Sigmoid colon (tissue), 7 donors: ENCODE measurements around the gene TM9SF4. TPM values are rescaled to one million over a fixed set of nuclear protein-coding genes. Genes with fewer than 3 reads are reported as not detected.

Experiments used
- DNase-seq: peaks from one replicate; pipeline ENCODE4 v3.0.0-alpha.2; 2019
- H3K27ac ChIP-seq, 4 donors: fragments of 200-600 bp; sonication (generic); one replicate each; pipeline ENCODE4 v1.5.1; 2016 to 2019; ENCODE audit warnings: mild to moderate bottlenecking in 1 of 4
- H3K27me3 ChIP-seq, 3 donors: fragments of 200-600 bp; sonication (generic); one replicate each; pipeline ENCODE4 v1.5.1; 2019; ENCODE audit warnings: mild to moderate bottlenecking in 1 of 3
- H3K36me3 ChIP-seq, 4 donors: fragments of 200-600 bp; sonication (generic); one replicate each; pipeline ENCODE4 v1.5.1; 2016 to 2019
- H3K4me1 ChIP-seq, 4 donors: fragments of 200-600 bp; sonication (generic); one replicate each; pipeline ENCODE4 v1.5.1; 2017 to 2019
- H3K4me3 ChIP-seq, 4 donors: fragments of 200-600 bp; sonication (generic); one replicate each; pipeline ENCODE4 v1.5.1; 2017 to 2019; ENCODE audit warnings: mild to moderate bottlenecking in 2 of 4, moderate library complexity in 1 of 4
- H3K9me3 ChIP-seq, 4 donors: fragments of 200-600 bp in 3 of 4; sonication (generic) in 3 of 4; one replicate each; pipeline versions ENCODE4 v1.5.1 to v1.6.1; 2013 to 2019
- EP300 ChIP-seq, 4 donors: sonication (generic); formaldehyde crosslinking; IDR thresholded peaks; one replicate each; pipeline ENCODE4 v1.6.1; 2017; ENCODE audit warnings: antibody characterized with exemption in 4 of 4
- POLR2A ChIP-seq, 2 donors: fragments of 450-650 bp; IDR thresholded peaks; one replicate each; pipeline ENCODE4 v1.6.1; 2016; ENCODE audit warnings: antibody characterized with exemption in 2 of 2, mild to moderate bottlenecking in 2 of 2, moderate library complexity in 2 of 2
- POLR2AphosphoS5 ChIP-seq, 4 donors: sonication (generic); formaldehyde crosslinking; IDR thresholded peaks; one replicate each; pipeline ENCODE4 v1.6.1; 2017; ENCODE audit warnings: antibody characterized with exemption in 4 of 4
- WGBS, 2 donors: extraction: QIAGEN DNeasy Blood & Tissue Kit; methylation state at CpG; one replicate each; pipeline ENCODE4 v1.1.7; 2013; 5-methylcytosine and 5-hydroxymethylcytosine counted together
- intact Hi-C: fragments of 100-400 bp; cut with DNase I; formaldehyde crosslinking; loops from one replicate; pipeline ENCODE4 v1.15.1; 2023
- polyA plus RNA-seq, 3 donors: library from polyadenylated mRNA; stranded (reverse); fragments of 200-250 nt; gene quantifications; one replicate each; pipeline ENCODE4 v1.2.3, GENCODE V29; 2013
- total RNA-seq, 4 donors: library from RNA; depleted of rRNA; stranded (reverse); fragments of >200 nt; gene quantifications; one replicate each; pipeline ENCODE4 v1.1.0, GENCODE V29; 2016
- TF ChIP-seq, protein P1 (sequence below), 4 experiments: fragments of 450-650 bp in 3 of 4; fragments of 200-600 bp in 1 of 4; IDR thresholded peaks; one replicate each; pipeline ENCODE4 v1.5.1; 2016 to 2019; ENCODE audit warnings: antibody characterized with exemption in 4 of 4, mild to moderate bottlenecking in 3 of 4, moderate library complexity in 2 of 4
- donor health status: healthy with polysubstance abuse.
- donor health status: Bipolar disorder and iron deficiency.
- donor health status: healthy.

The TM9SF4 gene
- total and polyA plus RNA-seq, 7 donors, result 6.6 to 38.3 (median 17.1) TPM

DNA sequence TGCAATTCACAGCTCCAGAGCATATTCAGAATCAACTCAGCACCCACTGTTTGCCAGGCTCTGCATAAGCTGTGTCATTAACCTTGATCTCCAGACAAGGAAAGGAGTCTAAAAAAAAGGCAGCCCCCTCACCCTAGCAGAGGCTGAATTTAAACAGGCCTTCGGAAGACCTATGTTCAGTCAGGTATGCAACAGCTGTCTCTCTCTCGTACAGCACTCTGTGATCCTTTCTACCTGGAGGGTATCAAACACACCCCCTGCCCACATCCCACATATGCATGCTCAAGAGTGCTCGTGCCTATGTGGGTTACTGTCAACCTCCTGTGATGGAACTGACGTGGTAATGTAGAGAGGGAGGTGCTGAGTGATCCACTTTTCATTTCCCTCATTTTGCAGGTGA lies 89.5 kb downstream of the TM9SF4 start:
- no peaks in the 10 kb centered on the region for H3K27me3 ChIP-seq
- H3K4me3 ChIP-seq, result no peak overlapping the region
- peaks cover 0 to 24% (median 8%) of the 10 kb centered on the region in 4 donors for H3K4me1 ChIP-seq
- no peak overlapping the region for H3K27ac ChIP-seq
- intact Hi-C loops, result no loop called here
- TF ChIP-seq EP300 (IDR thresholded peaks at IDR 0.05) (no peak), POLR2A (IDR thresholded peaks at IDR 0.05) (no peak), POLR2AphosphoS5 (IDR thresholded peaks at IDR 0.05) (no peak)
- TF ChIP-seq, protein P1, sequence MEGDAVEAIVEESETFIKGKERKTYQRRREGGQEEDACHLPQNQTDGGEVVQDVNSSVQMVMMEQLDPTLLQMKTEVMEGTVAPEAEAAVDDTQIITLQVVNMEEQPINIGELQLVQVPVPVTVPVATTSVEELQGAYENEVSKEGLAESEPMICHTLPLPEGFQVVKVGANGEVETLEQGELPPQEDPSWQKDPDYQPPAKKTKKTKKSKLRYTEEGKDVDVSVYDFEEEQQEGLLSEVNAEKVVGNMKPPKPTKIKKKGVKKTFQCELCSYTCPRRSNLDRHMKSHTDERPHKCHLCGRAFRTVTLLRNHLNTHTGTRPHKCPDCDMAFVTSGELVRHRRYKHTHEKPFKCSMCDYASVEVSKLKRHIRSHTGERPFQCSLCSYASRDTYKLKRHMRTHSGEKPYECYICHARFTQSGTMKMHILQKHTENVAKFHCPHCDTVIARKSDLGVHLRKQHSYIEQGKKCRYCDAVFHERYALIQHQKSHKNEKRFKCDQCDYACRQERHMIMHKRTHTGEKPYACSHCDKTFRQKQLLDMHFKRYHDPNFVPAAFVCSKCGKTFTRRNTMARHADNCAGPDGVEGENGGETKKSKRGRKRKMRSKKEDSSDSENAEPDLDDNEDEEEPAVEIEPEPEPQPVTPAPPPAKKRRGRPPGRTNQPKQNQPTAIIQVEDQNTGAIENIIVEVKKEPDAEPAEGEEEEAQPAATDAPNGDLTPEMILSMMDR (IDR thresholded peaks at IDR 0.05), result no peak
- no peak for DNase-seq
- H3K36me3 ChIP-seq, result peaks cover 7 to 72% (median 33%) of the 10 kb centered on the region in 4 donors
- WGBS, 2 donors, result 79 to 86% methylated on average over 4 of the region's 4 CpGs
- no peaks in the 10 kb centered on the region for H3K9me3 ChIP-seq

DNA sequence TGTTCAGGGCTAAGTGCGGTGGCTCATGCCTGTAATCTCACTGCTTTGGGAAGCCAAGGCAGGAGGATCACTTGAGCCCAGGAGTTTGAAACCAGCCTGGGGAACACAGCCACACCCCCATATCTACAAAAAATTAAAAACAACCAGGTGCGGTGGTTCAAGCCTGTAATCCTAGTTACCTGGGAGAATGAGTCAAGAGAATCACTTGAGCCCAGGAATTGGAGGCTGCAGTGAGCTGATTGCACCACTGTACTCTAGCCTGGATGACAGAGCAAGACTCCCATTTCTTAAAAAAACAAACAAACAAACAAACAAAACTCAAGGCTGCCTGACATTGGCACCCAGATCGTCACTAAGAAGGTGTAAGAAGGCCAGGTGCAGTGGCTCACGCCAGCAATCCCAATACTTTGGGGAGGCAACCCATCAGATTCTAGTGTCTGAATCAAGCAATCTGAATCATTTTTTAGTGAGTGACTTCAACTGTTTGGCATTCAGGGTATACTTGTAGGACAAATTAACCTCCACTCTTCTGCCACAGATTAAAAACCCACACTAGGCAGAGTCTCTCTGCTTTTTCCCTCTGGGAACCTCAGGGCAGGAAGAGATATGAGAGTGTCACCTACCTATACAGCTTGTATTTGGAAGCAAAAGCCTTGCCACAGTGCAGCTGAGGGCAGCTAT lies 91.9 kb downstream of the TM9SF4 start:
- TF ChIP-seq POLR2A (IDR thresholded peaks at IDR 0.05), result no peak
- TF ChIP-seq POLR2AphosphoS5 (IDR thresholded peaks at IDR 0.05), result no peak
- TF ChIP-seq, protein P1 (IDR thresholded peaks at IDR 0.05), result no peak
- no peak for TF ChIP-seq EP300 (IDR thresholded peaks at IDR 0.05)
- Histone ChIP-seq H3K4me1 (peaks cover 0 to 39% (median 32%) of the 10 kb centered on the region in 4 donors), H3K36me3 (peaks cover 7 to 55% (median 20%) of the 10 kb centered on the region in 4 donors), H3K27me3 (no peaks in the 10 kb centered on the region), H3K9me3 (no peaks in the 10 kb centered on the region), H3K27ac (no peak overlapping the region), H3K4me3 (no peak overlapping the region)
- 86 to 93% methylated on average over 4 of the region's 4 CpGs for WGBS, 2 donors
- no peak for DNase-seq
- intact Hi-C loops, result loop anchor here (10.0 kb wide), 1 partner anchor 163 kb away; no protein-coding TSS in a partner anchor

- Histone ChIP-seq H3K36me3 (peaks cover 5 to 50% (median 15%) of the 10 kb centered on the region in 4 donors), H3K27me3 (no peaks in the 10 kb centered on the region), H3K27ac (no peak overlapping the region), H3K4me1 (peaks cover 0 to 43% (median 37%) of the 10 kb centered on the region in 4 donors), H3K4me3 (no peak overlapping the region), H3K9me3 (no peaks in the 10 kb centered on the region)
- WGBS, 2 donors, result 83 to 84% methylated on average over 8 of the region's 8 CpGs
- intact Hi-C loops, result loop anchor here (10.0 kb wide), 1 partner anchor 163 kb away; no protein-coding TSS in a partner anchor
- DNase-seq, result no peak
- TF ChIP-seq, protein P1 (IDR thresholded peaks at IDR 0.05), result no peak
- TF ChIP-seq POLR2A (IDR thresholded peaks at IDR 0.05) (no peak), EP300 (IDR thresholded peaks at IDR 0.05) (no peak), POLR2AphosphoS5 (IDR thresholded peaks at IDR 0.05) (no peak)
These were observed 92.5 kb downstream of the TM9SF4 start for GRCh38 chr20:32201977-32202363.

DNA sequence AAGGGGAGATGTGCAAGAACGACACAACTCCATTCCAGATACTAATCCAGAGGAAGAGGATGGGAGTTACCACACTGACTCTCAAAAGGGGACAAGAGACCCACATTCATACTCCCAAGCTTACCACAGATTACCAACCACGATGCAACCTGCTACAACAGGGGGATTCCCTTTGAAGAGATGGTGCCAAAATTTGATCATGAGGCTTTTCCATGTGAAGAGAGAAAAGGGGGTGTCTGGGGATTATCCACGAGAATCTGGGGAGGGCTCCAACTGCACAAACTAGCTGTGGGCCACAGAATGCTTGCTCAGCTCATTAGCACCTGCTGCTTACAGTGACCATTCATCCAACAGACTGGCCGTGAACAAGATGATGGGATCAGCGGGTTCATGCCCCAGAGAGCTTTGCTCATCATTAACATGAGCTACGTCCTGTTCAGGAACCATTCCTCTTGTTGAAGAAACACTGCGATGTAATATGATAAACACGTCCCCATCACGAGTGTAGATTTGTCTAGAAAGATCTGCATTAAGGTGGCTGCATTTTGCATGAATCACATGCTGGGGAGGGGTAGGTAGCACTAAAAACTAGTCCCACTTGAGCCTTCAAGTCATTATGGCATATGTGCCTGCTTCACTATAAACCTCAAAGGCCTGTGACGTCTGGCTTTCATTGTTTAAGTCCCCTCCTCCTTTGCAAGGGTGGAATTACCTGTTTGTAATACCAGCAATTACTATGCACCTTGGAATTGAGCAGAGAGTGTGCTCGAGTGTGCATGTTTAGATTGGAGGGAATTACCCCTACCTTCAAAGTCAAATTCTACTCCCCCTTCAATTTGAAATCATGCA lies 94.1 kb downstream of the TM9SF4 start:
- no peak overlapping the region for H3K4me3 ChIP-seq
- peaks cover 0 to 35% (median 8%) of the 10 kb centered on the region in 4 donors for H3K36me3 ChIP-seq
- peaks cover 0 to 49% (median 44%) of the 10 kb centered on the region in 4 donors for H3K4me1 ChIP-seq
- TF ChIP-seq, protein P1 (IDR thresholded peaks at IDR 0.05), result no peak
- H3K27ac ChIP-seq, result peak overlapping the region; percentile 18 to 75 (median 31)
- no peaks in the 10 kb centered on the region for H3K9me3 ChIP-seq
- intact Hi-C loops, result loop anchor here (10.0 kb wide), 1 partner anchor 161 kb away; no protein-coding TSS in a partner anchor
- no peak for DNase-seq
- H3K27me3 ChIP-seq, result no peaks in the 10 kb centered on the region
- 29 to 67% methylated on average over 11 of the region's 11 CpGs for WGBS, 2 donors
